Cardiac muscle cell (in vitro differentiated cells and primary cell): Measurements from ENCODE around the gene KCNK2. TPM values are rescaled to one million over a fixed set of nuclear protein-coding genes. Genes with fewer than 3 reads are reported as not detected.

Experiments
- DNase-seq, 2 donors: peaks; one replicate each; pipeline versions ENCODE4 v3.0.0 to v3.0.0-alpha.2; 2010 to 2017; ENCODE audit warnings: low read depth in 1 of 2, low spot score in 1 of 2
- H3K27ac ChIP-seq: fragments of 200-600 bp; sonication (generic); 2 replicates; pipeline ENCODE4 v1.5.1; 2016
- H3K27me3 ChIP-seq: fragments of 200-600 bp; sonication (generic); 2 replicates; pipeline ENCODE4 v1.6.0; 2016; ENCODE audit warnings: control low read depth
- H3K36me3 ChIP-seq: fragments of 200-600 bp; sonication (generic); 2 replicates; pipeline ENCODE4 v1.5.1; 2016; ENCODE audit warnings: control low read depth
- H3K4me1 ChIP-seq: fragments of 200-600 bp; sonication (generic); 2 replicates; pipeline ENCODE4 v1.8.1; 2017; ENCODE audit warnings: low read depth, mild to moderate bottlenecking, mixed run types
- H3K4me3 ChIP-seq: fragments of 200-600 bp; sonication (generic); 2 replicates; pipeline ENCODE4 v1.5.1; 2016; ENCODE audit warnings: mild to moderate bottlenecking
- H3K9me3 ChIP-seq: fragments of 200-600 bp; sonication (generic); 2 replicates; pipeline ENCODE4 v1.5.1; 2017; ENCODE audit warnings: low read depth, mild to moderate bottlenecking, control low read depth
- CTCF ChIP-seq: IDR thresholded peaks from 2 replicates; pipeline ENCODE4 v1.5.1; 2012; ENCODE audit warnings: low read depth, mild to moderate bottlenecking, low read length
- polyA plus RNA-seq: library from polyadenylated mRNA; unstranded; fragments of >200 nt; fragmentation: Nextera tagmentation; extraction: Ambion mirVana; gene quantifications from 2 replicates; pipeline ENCODE4 v1.2.1, GENCODE V29; 2016
- total RNA-seq: library from RNA; depleted of rRNA; stranded (reverse); fragments of >200 nt; gene quantifications from 2 replicates; pipeline ENCODE4 v1.2.3, GENCODE V29; 2016

KCNK2 gene
- total and polyA plus RNA-seq, 2 experiments from 2014 or later = not detected

GRCh38 chr1:215181518-215181917, 99.0 kb downstream of the KCNK2 start:
- Histone ChIP-seq H3K9me3 (no peaks in the 10 kb centered on the region), H3K36me3 (no peaks in the 10 kb centered on the region), H3K27ac (no peak overlapping the region), H3K4me1 (no peaks in the 10 kb centered on the region), H3K4me3 (no peak overlapping the region), H3K27me3 (no peaks in the 10 kb centered on the region)
- DNase-seq = no peak
- no peak for TF ChIP-seq CTCF

- H3K27ac ChIP-seq = no peak overlapping the region
- TF ChIP-seq CTCF = no peak
- no peaks in the 10 kb centered on the region for H3K36me3 ChIP-seq
- H3K4me3 ChIP-seq = no peak overlapping the region
- H3K4me1 ChIP-seq = no peaks in the 10 kb centered on the region
- no peaks in the 10 kb centered on the region for H3K9me3 ChIP-seq
- H3K27me3 ChIP-seq = no peaks in the 10 kb centered on the region
- no peak for DNase-seq
These were observed 102.6 kb downstream of the KCNK2 start for GRCh38 chr1:215185067-215185620.

GRCh38 chr1:215188302-215188950, 105.9 kb downstream of the KCNK2 start:
- no peak for TF ChIP-seq CTCF
- H3K4me1 ChIP-seq = no peaks in the 10 kb centered on the region
- no peaks in the 10 kb centered on the region for H3K36me3 ChIP-seq
- no peak for DNase-seq
- H3K4me3 ChIP-seq = no peak overlapping the region
- H3K27me3 ChIP-seq = no peaks in the 10 kb centered on the region
- no peaks in the 10 kb centered on the region for H3K9me3 ChIP-seq
- no peak overlapping the region for H3K27ac ChIP-seq

GRCh38 chr1:215192306-215192705, 109.8 kb downstream of the KCNK2 start:
- Histone ChIP-seq H3K27ac (no peak overlapping the region), H3K4me1 (no peaks in the 10 kb centered on the region), H3K36me3 (no peaks in the 10 kb centered on the region), H3K4me3 (no peak overlapping the region), H3K27me3 (no peaks in the 10 kb centered on the region), H3K9me3 (no peaks in the 10 kb centered on the region)
- DNase-seq = no peak
- no peak for TF ChIP-seq CTCF

GRCh38 chr1:215198021-215198420, 115.5 kb downstream of the KCNK2 start:
- no peak overlapping the region for H3K27ac ChIP-seq
- TF ChIP-seq CTCF = no peak
- H3K4me1 ChIP-seq = no peaks in the 10 kb centered on the region
- H3K4me3 ChIP-seq = no peak overlapping the region
- no peaks in the 10 kb centered on the region for H3K9me3 ChIP-seq
- H3K27me3 ChIP-seq = no peaks in the 10 kb centered on the region
- no peak for DNase-seq
- no peaks in the 10 kb centered on the region for H3K36me3 ChIP-seq
